ENCODE data around the gene IST1.

DNA sequence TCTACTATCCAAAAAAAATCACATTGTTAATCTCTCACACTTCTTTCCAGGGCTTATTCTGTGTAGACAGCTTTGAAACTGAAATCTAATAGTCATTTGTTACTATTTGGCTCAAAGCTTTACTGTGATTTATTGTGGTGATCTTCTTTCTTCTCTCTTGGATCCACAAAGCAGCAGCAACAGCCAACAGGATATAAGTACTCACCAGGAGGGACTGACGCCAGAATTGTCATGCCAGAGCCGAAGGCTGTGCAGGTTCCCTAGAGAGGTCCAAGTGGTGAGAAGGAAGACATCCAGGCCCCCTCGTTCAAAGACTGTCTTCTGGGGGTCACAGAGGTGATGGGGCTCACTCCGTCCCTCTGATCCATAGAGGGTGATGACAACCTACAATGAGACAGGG is 71.6 kb downstream of the IST1 start:
- no peak for TF ChIP-seq CTCF (conservative IDR thresholded peaks at IDR 0.05; ENCODE audit: low read depth, low read length)
- no peak for TF ChIP-seq EZH2 (IDR thresholded peaks at IDR 0.05; ENCODE audit: borderline replicate concordance, low read depth, low read length, poor library complexity, severe bottlenecking)

Data from A673 (cell line).